Neural cell (in vitro differentiated cells): ENCODE data around the gene MOCOS.

Experiments used
- CTCF ChIP-seq: fragments of 450-650 bp; IDR thresholded peaks from 2 replicates; pipeline ENCODE4 v1.5.1; 2014; ENCODE audit warnings: antibody characterized with exemption, mild to moderate bottlenecking, moderate library complexity; ENCODE audit not compliant: poor library complexity, severe bottlenecking
- MXI1 ChIP-seq: fragments of 450-650 bp; conservative IDR thresholded peaks from 2 replicates; pipeline ENCODE4 v1.6.1; 2014; ENCODE audit warnings: antibody characterized with exemption, mild to moderate bottlenecking; ENCODE audit not compliant: poor library complexity, severe bottlenecking
- TAF1 ChIP-seq: IDR thresholded peaks from 2 replicates; pipeline ENCODE4 v1.6.1; 2012; ENCODE audit warnings: low read depth

GRCh38 chr18:36299015-36299414, 111.7 kb downstream of the MOCOS start:
- no peak for TF ChIP-seq CTCF
- no peak for TF ChIP-seq MXI1
- TF ChIP-seq TAF1, result no peak
